SU-DHL-6 (cell line): ENCODE measurements around the gene DNAAF1.
"Not testable (repeated sequence)": the region's sequence is repeated elsewhere in the genome, so short reads cannot be mapped to it uniquely, and the experiment has no call there.

ENCODE experiments used
- H2AFZ ChIP-seq: fragments of 200-600 bp; sonication (generic); 2 replicates; pipeline ENCODE4 v1.6.1; 2014; ENCODE audit warnings: low read depth, mild to moderate bottlenecking, moderate library complexity, mixed read lengths, antibody characterized with exemption, low read length; ENCODE audit not compliant: severe bottlenecking
- H3F3A ChIP-seq: fragments of 200-600 bp; shearing (Covaris generic); 2 replicates; pipeline ENCODE4 v1.6.0; 2016; ENCODE audit warnings: antibody characterized with exemption, mild to moderate bottlenecking; ENCODE audit not compliant: insufficient read depth
- H3K27ac ChIP-seq: fragments of 200-600 bp; sonication (generic); 2 replicates; pipeline ENCODE4 v1.5.1; 2016; ENCODE audit warnings: low read depth, mild to moderate bottlenecking, low read length, moderate library complexity, mixed read lengths
- H3K27me3 ChIP-seq: fragments of 200-600 bp; sonication (generic), shearing (Covaris generic); 2 replicates; pipeline ENCODE4 v1.6.0; 2014; ENCODE audit warnings: mild to moderate bottlenecking, low read length
- H3K36me3 ChIP-seq: fragments of 200-600 bp; sonication (generic); 2 replicates; pipeline ENCODE4 v1.6.1; 2014; ENCODE audit warnings: mild to moderate bottlenecking, low read length, mixed read lengths
- H3K4me2 ChIP-seq: fragments of 300-600, 200-600 bp; shearing (Covaris generic), sonication (generic); 2 replicates; pipeline ENCODE4 v1.6.0; 2014; ENCODE audit warnings: low read length, low read depth, mild to moderate bottlenecking; ENCODE audit not compliant: poor library complexity, severe bottlenecking
- H3K4me3 ChIP-seq: fragments of 200-600 bp; sonication (generic); 2 replicates; pipeline ENCODE4 v1.5.1; 2014; ENCODE audit warnings: antibody characterized with exemption, low read length, mild to moderate bottlenecking, mixed read lengths; ENCODE audit not compliant: insufficient read depth, poor library complexity, severe bottlenecking
- H3K79me2 ChIP-seq: fragments of 200-600 bp; sonication (generic); 2 replicates; pipeline ENCODE4 v1.6.1; 2014; ENCODE audit warnings: mild to moderate bottlenecking, low read length, moderate library complexity; ENCODE audit not compliant: insufficient read depth
- H3K9ac ChIP-seq: fragments of 200-600 bp; sonication (generic); 2 replicates; pipeline ENCODE4 v1.7.0; 2014; ENCODE audit warnings: mild to moderate bottlenecking, low read length
- H3K9me2 ChIP-seq: fragments of 200-600 bp; sonication (generic); replicated peaks from 2 replicates; pipeline ENCODE4 v1.6.1; 2014; ENCODE audit warnings: low read length; ENCODE audit not compliant: insufficient read depth
- H3K9me3 ChIP-seq: fragments of 200-600 bp; sonication (generic); 2 replicates; pipeline ENCODE4 v1.6.1; 2014; ENCODE audit warnings: low read length, mixed read lengths; ENCODE audit not compliant: insufficient read depth
- H4K20me1 ChIP-seq: fragments of 200-600 bp; sonication (generic); 2 replicates; pipeline ENCODE4 v1.6.1; 2014; ENCODE audit warnings: low read depth, mild to moderate bottlenecking, antibody characterized with exemption, low read length, moderate library complexity, mixed read lengths
- EZH2phosphoT487 ChIP-seq: fragments of 200-600 bp; sonication (generic), shearing (Covaris generic); conservative IDR thresholded peaks from 2 replicates; pipeline ENCODE4 v1.6.1; 2018; ENCODE audit warnings: mild to moderate bottlenecking, antibody characterized with exemption, low read length, moderate library complexity, mixed read lengths
- TF ChIP-seq, protein P1 (sequence below): fragments of 200-600 bp; sonication (generic); IDR thresholded peaks from one replicate; pipeline ENCODE4 v1.5.1; 2017; ENCODE audit warnings: antibody characterized with exemption, mild to moderate bottlenecking, low read length, moderate library complexity; ENCODE audit not compliant: insufficient read depth, poor library complexity, severe bottlenecking

DNAAF1 gene

DNA sequence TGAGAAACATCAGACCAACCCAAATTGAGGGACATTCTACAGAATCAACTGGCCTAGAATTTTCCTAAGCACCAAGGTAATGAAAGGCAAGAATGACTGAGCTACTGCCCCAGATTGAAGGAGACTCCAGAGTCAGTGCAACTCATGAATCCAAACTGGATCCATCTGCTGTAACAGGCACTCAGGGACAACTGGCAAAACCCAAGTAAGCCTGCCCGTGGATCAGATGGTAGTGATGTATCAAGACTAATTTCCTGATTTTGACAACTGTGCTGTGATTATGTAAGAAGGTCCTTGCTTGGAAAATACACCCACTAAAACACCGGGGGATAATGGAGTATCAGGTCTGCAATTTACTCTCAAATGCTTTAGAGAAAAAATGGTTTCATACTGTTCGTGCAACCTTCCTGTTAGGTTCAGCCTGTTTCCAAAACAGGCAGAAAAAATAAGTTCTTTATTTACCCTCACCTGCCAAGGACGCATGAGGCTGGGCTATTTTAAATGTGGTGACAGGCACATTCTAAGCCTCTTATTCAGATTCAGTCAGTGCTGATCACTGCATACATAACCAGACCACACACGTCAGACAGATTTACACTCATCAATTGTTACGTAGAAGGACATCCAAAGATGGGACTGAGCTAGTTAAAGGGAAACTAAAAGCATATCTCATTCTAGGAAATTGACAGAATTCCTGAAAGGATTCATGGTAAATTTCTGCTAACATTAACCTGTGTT is 35.3 kb upstream of the DNAAF1 start:
- no peak overlapping the region for H2AFZ ChIP-seq
- no peak overlapping the region for H3K4me3 ChIP-seq
- H3K27me3 ChIP-seq = no peaks in the 10 kb centered on the region
- TF ChIP-seq, protein P1, sequence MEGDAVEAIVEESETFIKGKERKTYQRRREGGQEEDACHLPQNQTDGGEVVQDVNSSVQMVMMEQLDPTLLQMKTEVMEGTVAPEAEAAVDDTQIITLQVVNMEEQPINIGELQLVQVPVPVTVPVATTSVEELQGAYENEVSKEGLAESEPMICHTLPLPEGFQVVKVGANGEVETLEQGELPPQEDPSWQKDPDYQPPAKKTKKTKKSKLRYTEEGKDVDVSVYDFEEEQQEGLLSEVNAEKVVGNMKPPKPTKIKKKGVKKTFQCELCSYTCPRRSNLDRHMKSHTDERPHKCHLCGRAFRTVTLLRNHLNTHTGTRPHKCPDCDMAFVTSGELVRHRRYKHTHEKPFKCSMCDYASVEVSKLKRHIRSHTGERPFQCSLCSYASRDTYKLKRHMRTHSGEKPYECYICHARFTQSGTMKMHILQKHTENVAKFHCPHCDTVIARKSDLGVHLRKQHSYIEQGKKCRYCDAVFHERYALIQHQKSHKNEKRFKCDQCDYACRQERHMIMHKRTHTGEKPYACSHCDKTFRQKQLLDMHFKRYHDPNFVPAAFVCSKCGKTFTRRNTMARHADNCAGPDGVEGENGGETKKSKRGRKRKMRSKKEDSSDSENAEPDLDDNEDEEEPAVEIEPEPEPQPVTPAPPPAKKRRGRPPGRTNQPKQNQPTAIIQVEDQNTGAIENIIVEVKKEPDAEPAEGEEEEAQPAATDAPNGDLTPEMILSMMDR = no peak
- TF ChIP-seq EZH2phosphoT487 = no peak
- H4K20me1 ChIP-seq = no peaks in the 10 kb centered on the region; the same call in 1 of the 2 replicates
- no peak overlapping the region for H3K27ac ChIP-seq
- no peak overlapping the region for H3K9ac ChIP-seq
- no peaks in the 10 kb centered on the region for H3K9me2 ChIP-seq
- H3K4me2 ChIP-seq = no peak overlapping the region
- no peaks in the 10 kb centered on the region for H3K36me3 ChIP-seq
- peaks cover 100% of the 10 kb centered on the region for H3K79me2 ChIP-seq
- H3F3A ChIP-seq = no peaks in the 10 kb centered on the region
- no peaks in the 10 kb centered on the region for H3K9me3 ChIP-seq

DNA sequence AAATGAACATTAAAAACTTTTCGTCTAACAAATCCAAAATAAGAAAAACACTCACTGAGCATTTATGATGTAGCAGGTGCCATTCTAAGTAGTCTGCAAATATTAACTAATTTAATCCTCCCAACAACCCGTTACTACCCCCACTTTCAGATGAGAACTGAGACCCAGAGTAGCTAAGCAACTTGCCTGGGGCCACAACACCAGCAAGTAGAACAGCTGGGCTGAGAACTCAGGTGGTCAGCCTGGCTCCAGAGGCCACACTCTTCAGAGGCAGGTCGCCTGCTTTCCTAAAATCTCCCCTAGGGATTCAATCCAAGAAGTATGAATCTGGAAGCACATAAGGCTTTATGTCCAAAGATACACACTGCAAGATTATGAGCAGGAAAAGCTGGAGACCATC is 34.6 kb upstream of the DNAAF1 start:
- no peak overlapping the region for H2AFZ ChIP-seq
- H3K36me3 ChIP-seq = no peaks in the 10 kb centered on the region
- no peak for TF ChIP-seq EZH2phosphoT487
- TF ChIP-seq, protein P1 = no peak
- peaks cover 100% of the 10 kb centered on the region for H3K79me2 ChIP-seq
- H3K27me3 ChIP-seq = no peaks in the 10 kb centered on the region
- H3K27ac ChIP-seq = no peak overlapping the region
- no peaks in the 10 kb centered on the region for H3K9me3 ChIP-seq
- no peaks in the 10 kb centered on the region for H3K9me2 ChIP-seq
- H4K20me1 ChIP-seq = no peaks in the 10 kb centered on the region; the same call in 1 of the 2 replicates
- no peak overlapping the region for H3K4me2 ChIP-seq
- no peak overlapping the region for H3K9ac ChIP-seq
- H3F3A ChIP-seq = no peaks in the 10 kb centered on the region
- H3K4me3 ChIP-seq = no peak overlapping the region

DNA sequence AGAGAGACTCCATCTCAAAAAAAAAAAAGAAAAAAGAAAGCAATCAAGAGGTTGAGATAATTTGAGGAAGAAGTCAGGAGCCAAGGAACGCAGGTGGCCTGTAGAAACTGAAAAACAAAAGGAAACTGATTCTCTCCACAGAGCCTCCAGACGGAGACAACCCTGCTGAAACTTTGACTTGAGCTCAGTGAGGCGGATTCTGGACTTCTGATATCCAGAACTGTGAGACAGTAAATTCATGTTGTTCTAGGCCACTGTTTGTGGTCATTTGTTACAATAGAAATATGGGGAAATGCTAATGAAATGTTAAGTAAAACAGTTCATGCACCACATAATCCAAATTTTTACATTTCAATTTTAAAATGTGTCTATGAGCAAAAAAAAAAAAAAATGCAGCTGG is 33.6 kb upstream of the DNAAF1 start:
- Histone ChIP-seq H4K20me1 (no peaks in the 10 kb centered on the region; the same call in 1 of the 2 replicates), H3K79me2 (peaks cover 100% of the 10 kb centered on the region), H3K9me3 (no peaks in the 10 kb centered on the region)

DNA sequence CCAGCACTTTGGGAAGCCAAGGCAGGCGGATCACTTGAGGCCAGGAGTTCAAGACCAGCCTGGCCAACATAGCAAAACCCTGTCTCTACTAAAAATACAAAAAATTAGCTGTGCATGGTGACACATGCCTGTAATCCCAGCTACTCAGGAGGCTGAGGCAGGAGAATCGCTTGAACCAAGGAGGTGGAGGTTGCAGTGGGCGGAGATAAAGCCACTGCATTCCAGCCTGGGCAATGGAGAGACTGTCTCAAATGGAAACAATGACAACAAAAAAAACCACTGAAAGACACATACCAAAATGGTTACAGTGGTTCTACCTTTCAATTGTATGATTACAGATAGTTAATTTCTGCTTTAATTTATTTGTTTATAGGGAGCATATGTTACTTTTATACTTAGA is 33.2 kb upstream of the DNAAF1 start:
- H3K79me2 ChIP-seq = peaks cover 96% of the 10 kb centered on the region
- not testable (repeated sequence) for H3K36me3 ChIP-seq, H3K9ac ChIP-seq, H3F3A ChIP-seq, H3K9me3 ChIP-seq, H2AFZ ChIP-seq, H3K27ac ChIP-seq, H3K4me3 ChIP-seq, H3K4me2 ChIP-seq, H4K20me1 ChIP-seq, H3K27me3 ChIP-seq, H3K9me2 ChIP-seq

More for the DNA sequence above, 33.6 kb upstream of the DNAAF1 start:
- TF ChIP-seq, protein P1 = no peak
- TF ChIP-seq EZH2phosphoT487 = no peak
- no peaks in the 10 kb centered on the region for H3K27me3 ChIP-seq
- no peak overlapping the region for H3K4me2 ChIP-seq
- no peak overlapping the region for H3K9ac ChIP-seq
- H3K4me3 ChIP-seq = no peak overlapping the region
- no peaks in the 10 kb centered on the region for H3F3A ChIP-seq
- H3K9me2 ChIP-seq = no peaks in the 10 kb centered on the region
- no peak overlapping the region for H3K27ac ChIP-seq
- no peaks in the 10 kb centered on the region for H3K36me3 ChIP-seq
- no peak overlapping the region for H2AFZ ChIP-seq
